ENCODE results near the gene TSR1. TPM values are rescaled to one million over a fixed set of nuclear protein-coding genes. Genes with fewer than 3 reads are reported as not detected.
A peak's percentile ranks its signal among the peaks of the same experiment; 100 is the strongest.

TSR1 gene
- total RNA-seq, 1 experiment from 2014 or later = 42.1 TPM

DNA sequence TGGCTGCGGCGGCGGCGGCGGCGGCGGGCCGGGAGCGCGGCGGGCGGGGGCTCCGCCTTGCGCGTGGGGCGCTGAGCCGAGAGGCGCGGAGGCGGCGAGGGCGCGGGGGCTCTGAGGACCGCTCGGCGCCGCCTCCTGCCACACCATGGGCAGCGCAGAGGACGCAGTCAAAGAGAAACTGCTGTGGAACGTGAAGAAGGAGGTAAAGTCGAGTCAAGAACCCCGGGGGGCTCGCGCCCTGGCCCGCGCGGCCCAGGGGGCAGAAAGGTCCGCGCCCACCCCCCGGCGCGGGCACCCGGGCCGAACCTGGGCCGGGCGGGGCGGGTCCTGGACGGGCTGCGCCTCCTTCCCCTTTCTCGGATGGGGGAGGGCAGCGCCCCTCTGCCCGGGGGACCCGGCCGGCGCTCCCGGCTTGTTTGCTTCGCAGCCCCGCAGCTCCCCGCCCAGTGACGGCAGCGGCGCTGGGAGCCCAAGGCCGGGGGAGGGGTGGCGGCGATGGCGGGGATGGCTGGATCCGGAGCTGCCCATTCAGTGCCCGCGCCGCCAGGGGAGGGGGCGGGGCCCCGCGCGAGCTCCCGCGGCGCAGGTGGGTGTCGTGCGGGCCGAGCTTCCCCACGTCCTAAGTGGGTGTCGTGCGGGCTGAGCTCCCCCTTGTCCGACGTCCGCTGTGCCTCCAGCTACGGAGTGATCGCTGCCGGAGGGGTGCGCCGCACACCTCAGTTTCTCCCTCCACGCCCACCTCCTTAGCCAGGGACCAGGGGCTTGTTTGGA lies 1.5 kb upstream of the TSR1 start:
- Histone ChIP-seq H3K4me2 (ENCODE audit: low read depth, low read length, poor library complexity, severe bottlenecking) (peak overlapping the region; percentile 81), H4K20me1 (ENCODE audit: insufficient read depth, low read depth, low read length) (no peaks in the 10 kb centered on the region), H3K79me2 (ENCODE audit: low read length) (peaks cover 77% of the 10 kb centered on the region), H3K4me3 (ENCODE audit: low read length) (peak overlapping the region; percentile 91), H2AFZ (ENCODE audit: low read length) (peak overlapping the region; percentile 16; the same call in 1 of the 2 replicates), H3K9ac (ENCODE audit: low read length) (peak overlapping the region; percentile 94), H3K27me3 (ENCODE audit: low read length) (no peaks in the 10 kb centered on the region), H3K36me3 (ENCODE audit: insufficient read depth, low read length) (peaks cover 30% of the 10 kb centered on the region), H3K4me1 (ENCODE audit: low read length) (peaks cover 26% of the 10 kb centered on the region), H3K9me2 (replicated peaks; ENCODE audit: insufficient read depth, low read length) (no peaks in the 10 kb centered on the region), H3K27ac (ENCODE audit: low read length) (peak overlapping the region; percentile 69), H3K9me3 (ENCODE audit: low read length) (no peaks in the 10 kb centered on the region)
- peak; percentile 83 for DNase-seq

DNA sequence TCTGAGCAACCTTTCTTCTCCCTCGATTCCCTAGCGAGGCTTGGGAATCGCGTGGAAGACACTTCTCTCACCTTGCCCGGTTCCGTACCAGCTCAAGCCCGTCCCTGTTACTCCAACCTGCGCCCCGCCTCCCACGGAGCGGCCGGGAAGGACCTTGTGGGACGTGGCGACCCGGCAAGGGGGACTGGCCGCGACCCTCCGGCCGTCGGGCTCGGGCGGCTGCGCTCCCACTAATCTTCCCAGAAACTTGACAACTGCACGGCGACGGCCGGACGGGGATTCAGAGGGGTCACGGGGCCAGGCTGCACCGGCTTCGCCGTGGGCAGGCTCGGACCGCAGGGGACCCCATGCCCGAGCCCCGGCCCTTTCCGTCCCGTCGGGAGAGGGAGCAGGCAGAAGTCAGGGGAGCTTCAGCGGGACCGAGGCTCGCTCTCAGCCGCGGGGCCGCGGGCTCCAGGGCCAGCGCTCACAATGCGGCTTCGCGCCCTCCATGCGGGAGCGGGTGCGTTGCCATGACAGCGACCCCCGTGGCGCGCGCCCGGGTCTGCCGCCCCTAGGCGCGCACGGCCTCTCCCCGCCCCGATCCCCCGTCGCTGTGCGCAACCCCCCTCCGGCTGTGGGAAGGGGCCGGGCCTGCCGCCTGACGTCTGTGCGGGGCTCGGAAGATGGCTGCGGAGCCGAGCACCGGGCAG lies 741 bp upstream of the TSR1 start, which contains the start of gene SGSM2:
SGSM2 (plus strand) TSS at position 650 of the 692 bp plus-strand sequence. CDS start 188 bp downstream, outside the sequence.
- peaks cover 26% of the 10 kb centered on the region for H3K4me1 ChIP-seq (ENCODE audit: low read length)
- DNase-seq = peak; percentile 91
- H2AFZ ChIP-seq (ENCODE audit: low read length) = peak within 1 kb of the TSS; percentile 71; the same call in 1 of the 2 replicates
- H3K4me2 ChIP-seq (ENCODE audit: low read depth, low read length, poor library complexity, severe bottlenecking) = peak within 1 kb of the TSS; percentile 86
- no peaks in the 10 kb centered on the region for H3K9me3 ChIP-seq (ENCODE audit: low read length)
- H3K27me3 ChIP-seq (ENCODE audit: low read length) = no peaks in the 10 kb centered on the region
- H3K4me3 ChIP-seq (ENCODE audit: low read length) = peak within 1 kb of the TSS; percentile 91
- no peaks in the 10 kb centered on the region for H4K20me1 ChIP-seq (ENCODE audit: insufficient read depth, low read depth, low read length)
- H3K9ac ChIP-seq (ENCODE audit: low read length) = peak within 1 kb of the TSS; percentile 94
- peaks cover 35% of the 10 kb centered on the region for H3K36me3 ChIP-seq (ENCODE audit: insufficient read depth, low read length)
- H3K9me2 ChIP-seq (replicated peaks; ENCODE audit: insufficient read depth, low read length) = no peaks in the 10 kb centered on the region
- peaks cover 80% of the 10 kb centered on the region for H3K79me2 ChIP-seq (ENCODE audit: low read length)
- H3K27ac ChIP-seq (ENCODE audit: low read length) = peak within 1 kb of the TSS; percentile 69

DNA sequence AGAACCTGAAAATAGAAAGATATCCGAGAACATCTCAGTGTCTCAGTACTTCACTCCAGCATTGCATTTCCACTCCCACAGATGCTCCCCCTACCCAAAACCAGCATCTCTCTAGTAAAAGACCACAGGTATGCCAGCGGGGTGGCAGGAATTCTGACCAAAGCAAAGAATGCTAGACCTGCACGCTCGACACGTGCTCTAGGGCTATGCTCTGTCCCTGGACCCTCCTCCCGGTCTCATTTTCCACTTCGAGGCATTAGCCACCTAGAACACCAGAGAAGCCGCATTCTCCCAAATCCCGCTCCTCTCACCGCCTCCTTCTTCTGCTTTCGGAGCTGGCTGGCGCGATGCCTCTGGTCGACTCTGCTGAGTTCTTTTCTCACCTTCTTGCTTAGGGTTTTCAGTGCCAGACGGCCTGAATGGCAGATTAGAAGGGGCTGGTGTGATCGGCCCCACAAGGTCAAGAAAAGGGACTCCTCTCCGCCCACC lies 487 bp downstream of the TSR1 start:
- Histone ChIP-seq H3K27ac (ENCODE audit: low read length) (peak overlapping the region; percentile 61), H3K9ac (ENCODE audit: low read length) (peak overlapping the region; percentile 94), H3K36me3 (ENCODE audit: insufficient read depth, low read length) (peaks cover 47% of the 10 kb centered on the region), H4K20me1 (ENCODE audit: insufficient read depth, low read depth, low read length) (no peaks in the 10 kb centered on the region), H3K27me3 (ENCODE audit: low read length) (no peaks in the 10 kb centered on the region), H3K9me2 (replicated peaks; ENCODE audit: insufficient read depth, low read length) (no peaks in the 10 kb centered on the region), H3K4me3 (ENCODE audit: low read length) (peak overlapping the region; percentile 91), H3K4me2 (ENCODE audit: low read depth, low read length, poor library complexity, severe bottlenecking) (peak overlapping the region; percentile 86), H3K4me1 (ENCODE audit: low read length) (peaks cover 26% of the 10 kb centered on the region), H3K79me2 (ENCODE audit: low read length) (peaks cover 81% of the 10 kb centered on the region), H2AFZ (ENCODE audit: low read length) (no peak overlapping the region), H3K9me3 (ENCODE audit: low read length) (no peaks in the 10 kb centered on the region)
- DNase-seq = peak; percentile 58

DNA sequence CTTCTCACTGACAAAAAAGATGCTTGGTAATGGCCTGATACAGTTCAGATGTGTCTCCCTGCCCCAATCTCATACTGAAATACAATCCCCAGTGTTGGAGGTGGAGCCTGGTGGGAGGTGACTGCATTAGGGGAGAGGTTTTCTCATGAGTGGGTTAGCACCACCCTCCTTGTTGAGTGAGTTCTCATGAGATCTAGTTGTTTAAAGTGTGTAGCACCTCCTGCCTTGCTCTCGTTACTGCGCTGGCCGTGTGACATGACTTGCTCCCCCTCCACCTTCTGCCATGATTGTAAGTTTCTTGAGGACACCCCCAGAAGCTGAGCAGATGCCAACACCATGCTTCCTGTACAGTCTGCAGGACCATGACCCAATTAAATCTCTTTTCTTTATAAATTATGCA lies 5.0 kb downstream of the TSR1 start:
- H3K4me2 ChIP-seq (ENCODE audit: low read depth, low read length, poor library complexity, severe bottlenecking) = no peak overlapping the region
- H3K27me3 ChIP-seq (ENCODE audit: low read length) = no peaks in the 10 kb centered on the region
- H3K4me3 ChIP-seq (ENCODE audit: low read length) = no peak overlapping the region
- H3K27ac ChIP-seq (ENCODE audit: low read length) = no peak overlapping the region
- peaks cover 10% of the 10 kb centered on the region; the same call in 1 of the 2 replicates for H4K20me1 ChIP-seq (ENCODE audit: insufficient read depth, low read depth, low read length)
- H3K9ac ChIP-seq (ENCODE audit: low read length) = no peak overlapping the region
- peaks cover 66% of the 10 kb centered on the region for H3K79me2 ChIP-seq (ENCODE audit: low read length)
- peak; percentile 52 for DNase-seq
- no peak overlapping the region for H2AFZ ChIP-seq (ENCODE audit: low read length)
- peaks cover 16% of the 10 kb centered on the region for H3K4me1 ChIP-seq (ENCODE audit: low read length)
- H3K9me2 ChIP-seq (replicated peaks; ENCODE audit: insufficient read depth, low read length) = no peaks in the 10 kb centered on the region
- no peaks in the 10 kb centered on the region for H3K9me3 ChIP-seq (ENCODE audit: low read length)
- peaks cover 76% of the 10 kb centered on the region for H3K36me3 ChIP-seq (ENCODE audit: insufficient read depth, low read length)

DNA sequence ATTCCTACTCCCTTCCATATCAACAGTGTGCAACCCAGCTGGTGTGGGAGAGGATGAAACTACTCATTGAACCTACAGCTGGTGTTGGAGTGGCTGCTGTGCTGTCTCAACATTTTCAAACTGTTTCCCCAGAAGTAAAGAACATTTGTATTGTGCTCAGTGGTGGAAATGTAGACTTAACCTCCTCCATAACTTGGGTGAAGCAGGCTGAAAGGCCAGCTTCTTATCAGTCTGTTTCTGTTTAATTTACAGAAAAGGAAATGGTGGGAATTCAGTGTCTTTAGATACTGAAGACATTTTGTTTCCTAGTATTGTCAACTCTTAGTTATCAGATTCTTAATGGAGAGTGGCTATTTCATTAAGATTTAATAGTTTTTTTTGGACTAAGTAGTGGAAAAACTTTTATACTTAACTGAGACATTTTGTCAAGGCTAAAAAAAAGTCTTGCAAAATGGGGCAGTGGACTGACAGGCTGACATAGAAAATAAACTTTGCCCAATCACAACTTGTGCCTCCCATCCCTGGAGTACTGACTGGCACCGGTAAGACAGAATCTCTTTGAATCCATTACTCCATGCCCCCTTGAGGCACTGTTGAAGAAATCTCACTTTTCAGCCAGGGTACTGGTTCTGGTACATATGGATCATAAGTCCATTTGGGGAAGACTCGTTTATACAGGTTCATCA lies 12.5 kb downstream of the TSR1 start:
- Histone ChIP-seq H4K20me1 (ENCODE audit: insufficient read depth, low read depth, low read length) (0 out of 2 replicates have a peak, but pooled peaks cover 3% of the 10 kb centered on the region), H2AFZ (ENCODE audit: low read length) (no peak overlapping the region), H3K4me2 (ENCODE audit: low read depth, low read length, poor library complexity, severe bottlenecking) (no peak overlapping the region), H3K27me3 (ENCODE audit: low read length) (no peaks in the 10 kb centered on the region), H3K4me1 (ENCODE audit: low read length) (no peaks in the 10 kb centered on the region), H3K79me2 (ENCODE audit: low read length) (peaks cover 4% of the 10 kb centered on the region; the same call in 1 of the 2 replicates), H3K4me3 (ENCODE audit: low read length) (no peak overlapping the region), H3K9me3 (ENCODE audit: low read length) (no peaks in the 10 kb centered on the region), H3K27ac (ENCODE audit: low read length) (no peak overlapping the region), H3K9ac (ENCODE audit: low read length) (no peak overlapping the region), H3K9me2 (replicated peaks; ENCODE audit: insufficient read depth, low read length) (no peaks in the 10 kb centered on the region), H3K36me3 (ENCODE audit: insufficient read depth, low read length) (peaks cover 45% of the 10 kb centered on the region)
- DNase-seq = no peak

DNA sequence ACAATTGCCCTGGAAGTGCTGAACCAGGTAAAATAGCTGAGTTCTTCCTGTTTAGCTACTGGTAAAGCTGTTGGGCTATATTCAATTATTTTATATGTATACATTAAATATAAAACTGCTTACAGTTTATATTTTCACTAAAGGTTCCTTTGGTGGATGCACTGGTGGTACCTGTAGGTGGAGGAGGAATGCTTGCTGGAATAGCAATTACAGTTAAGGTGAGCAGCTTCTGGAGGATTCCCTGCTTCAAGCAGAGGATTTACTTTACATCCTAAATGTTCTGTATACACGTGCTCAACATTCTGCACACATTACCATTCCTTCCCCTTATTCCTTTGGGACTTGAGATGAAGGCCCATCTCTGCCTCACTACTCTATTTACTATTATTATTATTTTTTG lies 14.9 kb downstream of the TSR1 start:
- Histone ChIP-seq H3K27ac (ENCODE audit: low read length) (no peak overlapping the region), H3K79me2 (ENCODE audit: low read length) (0 out of 2 replicates have a peak, but pooled peaks cover 4% of the 10 kb centered on the region), H3K4me1 (ENCODE audit: low read length) (no peaks in the 10 kb centered on the region), H3K9me3 (ENCODE audit: low read length) (no peaks in the 10 kb centered on the region), H3K27me3 (ENCODE audit: low read length) (no peaks in the 10 kb centered on the region), H3K4me3 (ENCODE audit: low read length) (no peak overlapping the region), H3K9me2 (replicated peaks; ENCODE audit: insufficient read depth, low read length) (no peaks in the 10 kb centered on the region), H3K9ac (ENCODE audit: low read length) (no peak overlapping the region), H4K20me1 (ENCODE audit: insufficient read depth, low read depth, low read length) (0 out of 2 replicates have a peak, but pooled peaks cover 2% of the 10 kb centered on the region), H2AFZ (ENCODE audit: low read length) (no peak overlapping the region), H3K36me3 (ENCODE audit: insufficient read depth, low read length) (peaks cover 35% of the 10 kb centered on the region), H3K4me2 (ENCODE audit: low read depth, low read length, poor library complexity, severe bottlenecking) (no peak overlapping the region)
- DNase-seq = no peak

DNA sequence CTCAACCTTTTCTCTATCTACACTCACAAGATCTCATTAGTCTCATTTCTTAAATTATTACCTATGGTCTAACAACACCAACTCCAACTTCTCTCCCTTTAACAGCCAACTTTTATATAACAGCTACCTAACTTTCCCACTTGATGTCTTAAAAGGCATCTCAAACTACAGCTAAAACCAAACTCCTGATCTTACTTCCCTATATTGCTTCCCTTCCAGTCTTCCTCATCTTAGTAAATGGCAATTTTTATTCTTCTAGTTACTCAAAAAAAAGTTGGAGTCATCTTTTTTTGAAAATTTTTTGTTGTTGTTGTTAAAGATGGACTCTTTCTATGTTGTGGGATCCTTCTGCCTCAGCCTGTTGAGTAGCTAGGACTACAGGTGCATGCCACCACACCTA lies 17.2 kb downstream of the TSR1 start:
- no peak for DNase-seq
- no peaks in the 10 kb centered on the region for H3K79me2 ChIP-seq (ENCODE audit: low read length)

More for the DNA sequence above, 17.2 kb downstream of the TSR1 start:
- Histone ChIP-seq H3K9ac (ENCODE audit: low read length) (no peak overlapping the region), H3K27me3 (ENCODE audit: low read length) (no peaks in the 10 kb centered on the region), H3K27ac (ENCODE audit: low read length) (no peak overlapping the region), H3K4me2 (ENCODE audit: low read depth, low read length, poor library complexity, severe bottlenecking) (no peak overlapping the region), H3K4me3 (ENCODE audit: low read length) (no peak overlapping the region), H3K36me3 (ENCODE audit: insufficient read depth, low read length) (peaks cover 17% of the 10 kb centered on the region), H4K20me1 (ENCODE audit: insufficient read depth, low read depth, low read length) (no peaks in the 10 kb centered on the region), H3K4me1 (ENCODE audit: low read length) (no peaks in the 10 kb centered on the region), H2AFZ (ENCODE audit: low read length) (no peak overlapping the region), H3K9me2 (replicated peaks; ENCODE audit: insufficient read depth, low read length) (no peaks in the 10 kb centered on the region), H3K9me3 (ENCODE audit: low read length) (no peaks in the 10 kb centered on the region)
